ENCODE data around the gene DHDDS. TPM values are rescaled to one million over a fixed set of nuclear protein-coding genes. Genes with fewer than 3 reads are reported as not detected.

DHDDS gene
- total and polyA plus RNA-seq, 5 experiments from 2014 or later: 15.1 to 36.5 (median 20.7) TPM

GRCh38 chr1:26470878-26471497 lies 38.9 kb downstream of the DHDDS start:
- H3K36me3 Mint-ChIP-seq: peaks cover 0 to 54% (median 11%) of the 10 kb centered on the region in 3 donors
- DNase-seq (peak in 1 of 10 donors; percentile 3), ATAC-seq (no peak)
- H3K4me3 Mint-ChIP-seq: peak overlapping the region; percentile 86 to 97 (median 94)
- H3K27ac Mint-ChIP-seq: peak overlapping the region in 9 of 10 donors; percentile 56 to 99 (median 75)
- H3K27me3 Mint-ChIP-seq: no peaks in the 10 kb centered on the region
- H3K9me3 Mint-ChIP-seq: no peaks in the 10 kb centered on the region
- POLR2A ChIA-PET: interaction anchor here (0.8 to 3.9 kb wide), 14 partner anchors 11 to 394 kb away, joined by 3 to 43 read pairs (median 4); partner anchors contain the start of genes CEP85, DHDDS and SH3BGRL3
- peaks cover 16 to 42% (median 40%) of the 10 kb centered on the region in 4 donors for H3K4me1 Mint-ChIP-seq

GRCh38 chr1:26471498-26472319 lies 39.6 kb downstream of the DHDDS start:
- peak; percentile 39 to 43 for ATAC-seq
- POLR2A ChIA-PET: interaction anchor here (0.6 to 3.9 kb wide), 25 partner anchors 10 to 652 kb away, joined by 3 to 43 read pairs (median 4); partner anchors contain the start of genes CEP85, DHDDS, MTFR1L and PIGV
- peaks cover 0 to 55% (median 10%) of the 10 kb centered on the region in 3 donors for H3K36me3 Mint-ChIP-seq
- H3K4me1 Mint-ChIP-seq: peaks cover 18 to 49% (median 47%) of the 10 kb centered on the region in 4 donors
- peak overlapping the region; percentile 92 to 99 (median 97) for H3K27ac Mint-ChIP-seq
- no peaks in the 10 kb centered on the region for H3K9me3 Mint-ChIP-seq
- peak in 8 of 10 donors; percentile 9 to 66 (median 26) for DNase-seq
- peak overlapping the region; percentile 86 to 97 (median 94) for H3K4me3 Mint-ChIP-seq
- no peaks in the 10 kb centered on the region for H3K27me3 Mint-ChIP-seq

DNA sequence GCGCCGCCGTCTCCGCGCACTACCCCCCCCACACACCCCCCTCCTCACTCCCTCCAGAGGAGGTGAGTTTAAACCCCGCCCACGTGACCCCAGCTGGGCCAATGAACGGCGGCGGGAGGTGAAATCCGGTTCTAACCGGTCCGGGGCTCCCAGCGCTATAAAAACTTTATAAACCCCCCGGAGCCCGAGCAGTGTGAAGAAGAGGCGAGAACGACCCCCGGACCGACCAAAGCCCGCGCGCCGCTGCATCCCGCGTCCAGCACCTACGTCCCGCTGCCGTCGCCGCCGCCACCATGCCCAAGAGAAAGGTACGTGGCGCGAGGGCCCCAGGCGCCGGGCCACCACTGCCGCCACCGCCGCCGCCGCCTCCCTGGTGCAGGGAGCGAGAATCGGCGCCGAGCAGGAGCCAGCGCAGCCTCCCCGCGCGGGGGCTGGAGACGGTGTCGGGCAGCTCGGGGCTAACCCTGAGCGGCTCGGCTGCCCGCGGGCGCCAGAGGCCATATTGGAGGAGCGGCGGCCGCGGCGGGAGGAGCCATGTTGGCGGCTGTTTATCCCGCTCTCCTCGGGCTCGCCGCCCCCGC lies 40.3 kb downstream of the DHDDS start, which contains the start of gene HMGN2:
Gene HMGN2 (plus strand): TSS at position 121 of the 581 bp plus-strand sequence. CDS start 173 bp downstream, at position 294.
- Mint-ChIP-seq H3K4me3 (peak within 1 kb of the TSS; percentile 86 to 97 (median 94)), H3K36me3 (peaks cover 0 to 55% (median 10%) of the 10 kb centered on the region in 3 donors), H3K9me3 (no peaks in the 10 kb centered on the region), H3K4me1 (peaks cover 15 to 55% (median 50%) of the 10 kb centered on the region in 4 donors), H3K27me3 (no peaks in the 10 kb centered on the region), H3K27ac (peak within 1 kb of the TSS; percentile 92 to 99 (median 97))
- POLR2A ChIA-PET: interaction anchor here (0.6 to 3.9 kb wide), 29 partner anchors 10 to 919 kb away, joined by 3 to 43 read pairs (median 4); partner anchors contain the start of genes CEP85, DHDDS, MTFR1L and PIGV
- ATAC-seq (peak; percentile 68 to 73), DNase-seq (peak; percentile 75 to 96 (median 86))

DNA sequence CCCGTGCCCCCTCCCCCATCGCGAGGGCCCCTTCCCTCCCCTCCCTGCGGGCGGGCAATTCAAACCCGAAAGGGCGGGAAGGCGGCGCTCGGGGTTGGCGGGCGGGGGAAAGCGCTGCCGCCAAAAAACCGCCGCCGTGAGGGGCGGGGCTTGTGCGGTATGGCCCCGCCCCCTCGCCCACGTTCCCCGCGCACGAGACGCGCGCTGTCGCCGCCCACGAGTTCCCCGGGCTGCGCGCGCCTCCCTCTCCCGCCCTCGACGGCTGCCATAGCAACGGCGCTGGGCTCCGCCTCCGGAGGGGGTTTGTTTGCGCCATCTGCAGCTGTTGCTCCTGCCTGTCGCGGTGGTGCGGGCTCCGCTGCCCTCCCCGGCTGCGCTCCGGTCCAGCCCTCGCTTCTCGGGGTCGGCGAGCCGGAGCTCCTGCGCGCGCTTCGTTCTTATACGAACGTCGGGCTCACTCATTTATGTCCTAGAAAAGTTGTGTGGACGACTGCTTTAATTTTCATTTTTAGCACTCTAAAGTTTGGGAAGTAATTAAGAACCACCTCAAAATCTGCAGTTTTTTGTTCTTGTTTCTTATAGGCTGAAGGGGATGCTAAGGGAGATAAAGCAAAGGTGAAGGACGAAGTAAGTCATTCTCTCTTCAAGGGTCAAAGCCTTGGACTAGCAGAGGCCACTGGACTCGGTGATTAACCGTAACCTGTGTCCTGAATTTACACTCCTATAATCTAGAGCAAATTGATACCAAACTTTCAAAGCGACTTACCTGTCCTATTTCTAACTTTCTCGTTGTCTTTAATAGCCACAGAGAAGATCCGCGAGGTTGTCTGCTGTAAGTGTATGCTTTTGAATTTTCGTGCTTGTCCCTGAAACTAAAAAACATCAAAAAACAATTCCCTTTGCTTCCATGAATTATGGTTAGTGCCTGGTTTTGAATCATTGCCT lies 41.1 kb downstream of the DHDDS start:
- peaks cover 0 to 56% (median 10%) of the 10 kb centered on the region in 3 donors for H3K36me3 Mint-ChIP-seq
- H3K27ac Mint-ChIP-seq: peak overlapping the region; percentile 74 to 92 (median 90)
- ATAC-seq (peak; percentile 71 to 76), DNase-seq (peak; percentile 94 to 98 (median 96))
- H3K4me1 Mint-ChIP-seq: peaks cover 16 to 60% (median 54%) of the 10 kb centered on the region in 4 donors
- POLR2A ChIA-PET: interaction anchor here (0.6 to 3.9 kb wide), 18 partner anchors 9 to 975 kb away, joined by 3 to 43 read pairs (median 6); partner anchors contain the start of genes DHDDS, MTFR1L and PIGV
- H3K27me3 Mint-ChIP-seq: no peaks in the 10 kb centered on the region
- H3K9me3 Mint-ChIP-seq: no peaks in the 10 kb centered on the region
- H3K4me3 Mint-ChIP-seq: peak overlapping the region; percentile 86 to 95 (median 89)

GRCh38 chr1:26474818-26475217 lies 42.7 kb downstream of the DHDDS start:
- Mint-ChIP-seq H3K27ac (peak overlapping the region in 7 of 10 donors; percentile 31 to 92 (median 77)), H3K9me3 (no peaks in the 10 kb centered on the region), H3K4me1 (peaks cover 21 to 57% (median 56%) of the 10 kb centered on the region in 4 donors), H3K27me3 (no peaks in the 10 kb centered on the region), H3K36me3 (peaks cover 0 to 62% (median 12%) of the 10 kb centered on the region in 3 donors), H3K4me3 (peak overlapping the region in 8 of 10 donors; percentile 42 to 91 (median 72))
- ATAC-seq (no peak), DNase-seq (no peak)
- POLR2A ChIA-PET: interaction anchor here (0.6 to 1.4 kb wide), 4 partner anchors 43 to 1022 kb away, joined by 3 read pairs; partner anchors contain the start of gene DHDDS

DNA sequence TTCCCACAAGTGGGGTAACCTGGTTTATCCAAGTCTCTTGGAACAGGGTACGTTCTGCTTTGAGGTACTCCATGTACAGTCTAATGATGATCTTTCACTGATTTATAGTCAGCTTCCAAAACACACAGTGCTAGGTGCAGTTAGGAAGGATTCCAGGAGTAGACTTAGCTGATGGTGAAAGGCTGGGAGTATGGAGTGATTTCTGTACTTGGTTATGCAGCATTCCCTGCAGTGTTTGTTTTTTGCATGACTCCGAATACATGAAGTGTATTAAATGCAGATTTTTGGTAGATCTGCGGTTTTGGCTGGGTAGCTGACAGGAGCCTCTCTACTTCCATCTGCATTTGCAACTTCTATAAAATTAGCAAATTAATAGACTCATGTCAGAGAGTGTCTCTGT lies 43.9 kb downstream of the DHDDS start:
- H3K4me3 Mint-ChIP-seq: peak overlapping the region in 1 of 10 donors; percentile 15
- peak overlapping the region in 6 of 10 donors; percentile 12 to 77 (median 60) for H3K27ac Mint-ChIP-seq
- H3K9me3 Mint-ChIP-seq: no peaks in the 10 kb centered on the region
- peaks cover 16 to 48% (median 45%) of the 10 kb centered on the region in 4 donors for H3K4me1 Mint-ChIP-seq
- POLR2A ChIA-PET: interaction anchor here (0.6 kb wide), 1 partner anchor 244 kb away, joined by 3 read pairs; no protein-coding TSS in a partner anchor
- no peaks in the 10 kb centered on the region for H3K27me3 Mint-ChIP-seq
- no peak for DNase-seq
- peaks cover 0 to 63% (median 12%) of the 10 kb centered on the region in 3 donors for H3K36me3 Mint-ChIP-seq
- ATAC-seq: no peak

GRCh38 chr1:26476958-26477357 lies 44.8 kb downstream of the DHDDS start:
- Mint-ChIP-seq H3K27me3 (no peaks in the 10 kb centered on the region), H3K9me3 (no peaks in the 10 kb centered on the region), H3K36me3 (peaks cover 0 to 69% (median 12%) of the 10 kb centered on the region in 3 donors), H3K27ac (peak overlapping the region in 4 of 10 donors; percentile 20 to 70 (median 57)), H3K4me1 (peaks cover 14 to 43% (median 37%) of the 10 kb centered on the region in 4 donors), H3K4me3 (peak overlapping the region in 1 of 10 donors; percentile 10)
- DNase-seq: no peak
- no peak for ATAC-seq
- POLR2A ChIA-PET: no interaction called here

DNA sequence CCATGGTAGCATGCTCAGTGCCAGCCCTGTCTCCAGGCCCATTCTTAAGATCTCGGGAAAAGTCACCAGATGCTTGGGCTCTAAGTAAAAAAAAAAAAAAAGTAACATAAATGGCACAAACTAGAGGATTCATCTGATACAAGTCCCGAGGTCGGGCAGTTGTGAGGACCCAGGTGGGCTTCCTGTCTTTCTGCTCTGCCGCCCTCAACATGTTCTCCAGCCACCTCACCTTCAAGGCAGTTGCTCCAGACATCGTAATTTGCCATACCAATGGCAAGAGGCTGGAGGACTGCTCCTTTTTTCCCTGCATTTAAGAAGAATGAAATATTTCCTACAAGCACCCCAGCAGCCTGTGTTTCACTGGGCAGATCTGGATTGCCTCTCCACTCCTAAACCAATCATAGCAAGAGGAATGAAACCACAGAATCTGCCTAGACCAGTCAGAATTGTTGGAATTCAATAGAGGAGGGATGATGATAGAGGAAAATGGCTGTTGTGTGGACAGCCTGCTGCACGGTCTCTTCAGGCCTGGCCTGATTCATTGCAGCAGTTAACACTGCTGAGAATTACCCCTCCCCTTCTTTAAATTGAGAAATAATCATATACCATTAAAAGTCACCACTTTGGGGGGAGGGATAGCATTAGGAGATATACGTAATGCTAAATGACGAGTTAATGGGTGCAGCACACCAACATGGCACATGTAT lies 45.5 kb downstream of the DHDDS start:
- Mint-ChIP-seq H3K4me3 (no peak overlapping the region), H3K4me1 (peaks cover 14 to 43% (median 37%) of the 10 kb centered on the region in 4 donors), H3K9me3 (no peaks in the 10 kb centered on the region), H3K27me3 (no peaks in the 10 kb centered on the region), H3K36me3 (peaks cover 0 to 69% (median 12%) of the 10 kb centered on the region in 3 donors), H3K27ac (peak overlapping the region in 7 of 10 donors; percentile 20 to 88 (median 60))
- ATAC-seq: no peak
- POLR2A ChIA-PET: no interaction called here
- no peak for DNase-seq

GRCh38 chr1:26478159-26478558 lies 46.0 kb downstream of the DHDDS start:
- no peaks in the 10 kb centered on the region for H3K27me3 Mint-ChIP-seq
- POLR2A ChIA-PET: interaction anchor here (0.8 kb wide), 1 partner anchor 12 kb away, joined by 3 read pairs; no protein-coding TSS in a partner anchor
- H3K4me1 Mint-ChIP-seq: peaks cover 16 to 41% (median 36%) of the 10 kb centered on the region in 4 donors
- no peaks in the 10 kb centered on the region for H3K9me3 Mint-ChIP-seq
- H3K36me3 Mint-ChIP-seq: peaks cover 0 to 67% (median 10%) of the 10 kb centered on the region in 3 donors
- ATAC-seq (no peak), DNase-seq (no peak)
- no peak overlapping the region for H3K4me3 Mint-ChIP-seq
- H3K27ac Mint-ChIP-seq: peak overlapping the region in 1 of 10 donors; percentile 53

GRCh38 chr1:26478988-26479387 lies 46.9 kb downstream of the DHDDS start:
- DNase-seq (no peak), ATAC-seq (no peak)
- Mint-ChIP-seq H3K4me3 (no peak overlapping the region), H3K27me3 (no peaks in the 10 kb centered on the region), H3K9me3 (no peaks in the 10 kb centered on the region), H3K27ac (peak overlapping the region in 5 of 10 donors; percentile 12 to 88 (median 58)), H3K36me3 (peaks cover 0 to 59% (median 3%) of the 10 kb centered on the region in 3 donors), H3K4me1 (peaks cover 15 to 35% (median 29%) of the 10 kb centered on the region in 4 donors)
- POLR2A ChIA-PET: interaction anchor here (0.6 to 0.8 kb wide), 2 partner anchors 12 to 152 kb away, joined by 3 read pairs; no protein-coding TSS in a partner anchor

Measured in naive thymus-derived CD8-positive, alpha-beta T cell (primary cell).